Suprapubic skin (tissue), 4 donors: ENCODE results near the gene TSHZ2. TPM values are rescaled to one million over a fixed set of nuclear protein-coding genes. Genes with fewer than 3 reads are reported as not detected.
"Not testable (repeated sequence)": the region's sequence is repeated elsewhere in the genome, so short reads cannot be mapped to it uniquely, and the experiment has no call there.

Experiments
- DNase-seq, 2 donors: peaks; one replicate each; pipeline ENCODE4 v3.0.0-alpha.2; 2019; ENCODE audit warnings: low spot score in 2 of 2
- H3K27ac ChIP-seq: fragments of 200-600 bp; sonication (generic); one replicate; pipeline ENCODE4 v1.5.1; 2019
- H3K27me3 ChIP-seq: fragments of 200-600 bp; sonication (generic); one replicate; pipeline ENCODE4 v1.5.1; 2019
- H3K36me3 ChIP-seq: fragments of 200-600 bp; sonication (generic); one replicate; pipeline ENCODE4 v1.5.1; 2019
- H3K4me1 ChIP-seq: fragments of 200-600 bp; sonication (generic); one replicate; pipeline ENCODE4 v1.5.1; 2019
- H3K4me3 ChIP-seq: fragments of 200-600 bp; sonication (generic); one replicate; pipeline ENCODE4 v1.5.1; 2019; ENCODE audit warnings: mild to moderate bottlenecking
- H3K9me3 ChIP-seq: fragments of 200-600 bp; sonication (generic); one replicate; pipeline ENCODE4 v1.5.1; 2019
- EP300 ChIP-seq: sonication (generic); formaldehyde crosslinking; IDR thresholded peaks from one replicate; pipeline ENCODE4 v1.6.1; 2017; ENCODE audit warnings: antibody characterized with exemption
- POLR2A ChIP-seq, 2 donors: fragments of 450-650 bp; IDR thresholded peaks; one replicate each; pipeline ENCODE4 v1.6.1; 2017; ENCODE audit warnings: antibody characterized with exemption in 2 of 2, mild to moderate bottlenecking in 2 of 2, moderate library complexity in 2 of 2
- POLR2AphosphoS5 ChIP-seq, 3 donors: sonication (generic); formaldehyde crosslinking; IDR thresholded peaks; one replicate each; pipeline ENCODE4 v1.6.1; 2017; ENCODE audit warnings: antibody characterized with exemption in 3 of 3
- WGBS: methylation state at CpG from one replicate; pipeline ENCODE4 v1.1.5; 2018; 5-methylcytosine and 5-hydroxymethylcytosine counted together
- total RNA-seq, 4 donors: library from RNA; depleted of rRNA; stranded (reverse); fragments of >200 nt; gene quantifications; one replicate each; pipeline ENCODE4 v1.1.0, GENCODE V29; 2016
- TF ChIP-seq, protein P1 (sequence below), 2 donors: fragments of 200-600 bp in 1 of 2; fragments of 450-650 bp in 1 of 2; sonication (generic) in 1 of 2; IDR thresholded peaks; one replicate each; pipeline ENCODE4 v1.5.1; 2016 to 2019; ENCODE audit warnings: antibody characterized with exemption in 2 of 2, mild to moderate bottlenecking in 1 of 2, moderate library complexity in 1 of 2

TSHZ2 gene
- total RNA-seq, 4 donors from 2014 or later, result 10.2 to 24.7 (median 19.2) TPM

DNA sequence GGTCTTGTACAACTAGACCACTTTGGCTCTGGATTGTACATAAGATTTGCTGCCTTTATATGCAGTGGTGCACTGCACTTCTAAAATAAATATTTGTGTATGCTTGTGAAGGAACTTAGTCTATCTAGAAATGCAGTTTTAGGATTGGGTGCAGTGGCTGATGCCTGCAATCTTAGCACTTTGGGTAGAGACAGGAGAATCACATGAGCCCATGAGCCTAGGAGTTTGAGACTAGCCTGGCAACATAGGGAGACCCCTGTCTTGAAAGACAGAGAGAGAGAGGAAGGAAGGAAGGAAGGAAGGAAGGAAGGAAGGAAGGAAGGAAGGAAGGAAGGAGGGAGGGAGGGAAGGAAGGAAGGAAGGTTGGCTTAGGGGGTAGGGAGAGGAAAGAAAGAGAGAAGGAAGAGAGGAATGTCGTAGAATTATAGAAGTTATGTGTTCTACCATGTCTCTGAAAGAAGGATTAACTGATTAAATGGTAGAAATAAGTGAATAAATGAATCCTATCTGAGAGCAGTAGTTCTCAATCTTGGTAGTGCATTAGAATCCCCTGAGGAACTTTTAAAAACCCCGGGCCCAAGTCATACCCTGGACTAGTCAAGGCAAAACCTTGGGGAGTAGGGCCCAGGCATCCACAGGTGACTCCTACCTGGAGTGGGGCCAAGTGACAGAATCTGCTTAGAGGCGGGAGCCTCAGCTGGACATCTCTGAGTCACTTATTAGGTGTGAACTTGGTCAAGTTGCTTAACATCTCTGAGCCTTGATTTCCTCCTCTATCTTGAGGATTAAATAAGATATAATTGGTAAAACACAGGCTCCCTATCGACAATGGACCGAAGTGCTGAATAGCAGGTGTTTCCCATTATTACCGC lies 491.2 kb downstream of the TSHZ2 start:
- Histone ChIP-seq H3K9me3 (no peaks in the 10 kb centered on the region), H3K36me3 (no peaks in the 10 kb centered on the region), H3K4me3 (no peak overlapping the region), H3K4me1 (no peaks in the 10 kb centered on the region), H3K27ac (no peak overlapping the region), H3K27me3 (no peaks in the 10 kb centered on the region)
- DNase-seq, result no peak
- 92% methylated on average over 6 of the region's 6 CpGs for WGBS
- TF ChIP-seq POLR2A (IDR thresholded peaks at IDR 0.05) (no peak), POLR2AphosphoS5 (IDR thresholded peaks at IDR 0.05) (no peak), EP300 (no peak)
- TF ChIP-seq, protein P1, sequence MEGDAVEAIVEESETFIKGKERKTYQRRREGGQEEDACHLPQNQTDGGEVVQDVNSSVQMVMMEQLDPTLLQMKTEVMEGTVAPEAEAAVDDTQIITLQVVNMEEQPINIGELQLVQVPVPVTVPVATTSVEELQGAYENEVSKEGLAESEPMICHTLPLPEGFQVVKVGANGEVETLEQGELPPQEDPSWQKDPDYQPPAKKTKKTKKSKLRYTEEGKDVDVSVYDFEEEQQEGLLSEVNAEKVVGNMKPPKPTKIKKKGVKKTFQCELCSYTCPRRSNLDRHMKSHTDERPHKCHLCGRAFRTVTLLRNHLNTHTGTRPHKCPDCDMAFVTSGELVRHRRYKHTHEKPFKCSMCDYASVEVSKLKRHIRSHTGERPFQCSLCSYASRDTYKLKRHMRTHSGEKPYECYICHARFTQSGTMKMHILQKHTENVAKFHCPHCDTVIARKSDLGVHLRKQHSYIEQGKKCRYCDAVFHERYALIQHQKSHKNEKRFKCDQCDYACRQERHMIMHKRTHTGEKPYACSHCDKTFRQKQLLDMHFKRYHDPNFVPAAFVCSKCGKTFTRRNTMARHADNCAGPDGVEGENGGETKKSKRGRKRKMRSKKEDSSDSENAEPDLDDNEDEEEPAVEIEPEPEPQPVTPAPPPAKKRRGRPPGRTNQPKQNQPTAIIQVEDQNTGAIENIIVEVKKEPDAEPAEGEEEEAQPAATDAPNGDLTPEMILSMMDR (IDR thresholded peaks at IDR 0.05), result no peak

DNA sequence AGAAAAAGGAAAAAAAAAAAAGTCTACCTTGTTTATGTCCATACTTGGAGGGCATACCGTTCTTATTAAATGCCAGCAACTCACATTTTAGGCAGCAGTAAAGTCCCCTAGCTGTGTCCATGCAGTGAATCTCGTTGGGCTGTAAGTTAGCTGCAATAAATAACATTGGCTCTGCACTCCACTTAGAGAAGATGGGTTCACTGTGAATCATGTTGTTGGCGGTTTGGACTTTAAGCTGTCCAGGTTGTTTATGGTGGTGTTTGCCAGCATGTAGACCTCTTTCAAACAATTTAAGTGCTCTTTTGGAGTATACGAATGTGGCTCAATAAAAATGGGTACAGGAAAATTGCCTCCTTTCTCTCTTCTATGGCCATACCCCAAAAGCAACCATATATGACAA lies 494.1 kb downstream of the TSHZ2 start:
- Histone ChIP-seq H3K27me3 (no peaks in the 10 kb centered on the region), H3K4me3 (no peak overlapping the region), H3K4me1 (no peaks in the 10 kb centered on the region), H3K36me3 (no peaks in the 10 kb centered on the region), H3K27ac (no peak overlapping the region), H3K9me3 (no peaks in the 10 kb centered on the region)
- TF ChIP-seq EP300 (no peak), POLR2A (IDR thresholded peaks at IDR 0.05) (no peak), POLR2AphosphoS5 (IDR thresholded peaks at IDR 0.05) (no peak)
- TF ChIP-seq, protein P1 (IDR thresholded peaks at IDR 0.05), result no peak
- no peak for DNase-seq
- 82% methylated on average over 4 of the region's 4 CpGs for WGBS

GRCh38 chr20:53468587-53468986 lies 496.4 kb downstream of the TSHZ2 start:
- 66% methylated on average over 5 of the region's 5 CpGs for WGBS
- Histone ChIP-seq H3K27me3 (no peaks in the 10 kb centered on the region), H3K4me1 (no peaks in the 10 kb centered on the region), H3K9me3 (no peaks in the 10 kb centered on the region), H3K36me3 (no peaks in the 10 kb centered on the region), H3K27ac (no peak overlapping the region), H3K4me3 (no peak overlapping the region)
- TF ChIP-seq POLR2A (IDR thresholded peaks at IDR 0.05), result no peak
- TF ChIP-seq, protein P1 (IDR thresholded peaks at IDR 0.05), result no peak
- no peak for TF ChIP-seq POLR2AphosphoS5 (IDR thresholded peaks at IDR 0.05)
- no peak for TF ChIP-seq EP300
- DNase-seq, result no peak

DNA sequence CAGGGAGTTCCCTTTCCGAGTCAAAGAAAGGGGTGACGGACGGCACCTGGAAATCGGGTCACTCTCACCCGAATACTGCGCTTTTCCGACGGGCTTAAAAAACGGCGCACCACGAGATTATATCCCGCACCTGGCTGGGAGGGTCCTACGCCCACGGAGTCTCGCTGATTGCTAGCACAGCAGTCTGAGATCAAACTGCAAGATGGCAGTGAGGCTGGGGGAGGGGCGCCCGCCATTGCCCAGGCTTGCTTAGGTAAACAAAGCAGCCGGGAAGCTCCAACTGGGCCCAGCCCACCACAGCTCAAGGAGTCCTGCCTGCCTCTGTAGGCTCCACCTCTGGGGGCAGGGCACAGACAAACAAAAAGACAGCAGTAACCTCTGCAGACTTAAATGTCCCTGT lies 500.7 kb downstream of the TSHZ2 start:
- H3K27ac ChIP-seq, H3K4me3 ChIP-seq, H3K36me3 ChIP-seq, H3K27me3 ChIP-seq, H3K4me1 ChIP-seq, DNase-seq, H3K9me3 ChIP-seq: not testable (repeated sequence)
- WGBS, result 75% methylated on average over 4 of the region's 18 CpGs

DNA sequence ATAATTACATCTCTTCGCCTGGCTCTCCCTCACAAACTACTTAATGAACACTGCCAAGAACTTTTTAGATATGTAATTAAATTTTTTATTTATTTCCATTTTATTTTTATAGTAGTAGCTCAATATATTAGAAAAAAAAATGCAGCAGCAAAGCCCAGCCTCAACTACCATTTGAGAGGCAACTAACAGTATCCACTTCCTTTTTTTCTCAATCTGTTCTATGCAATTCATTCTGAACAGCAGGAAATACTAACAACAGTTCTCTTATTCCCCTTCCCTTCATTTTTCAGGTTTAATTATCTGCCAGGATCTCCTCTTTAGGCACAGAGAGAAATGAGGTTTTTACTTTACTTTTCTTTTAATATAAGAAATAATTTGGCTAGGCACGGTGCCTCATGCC lies 508.8 kb downstream of the TSHZ2 start:
- no peaks in the 10 kb centered on the region for H3K9me3 ChIP-seq
- WGBS, result 86% methylated on average over 2 of the region's 2 CpGs
- no peaks in the 10 kb centered on the region for H3K4me1 ChIP-seq
- H3K27ac ChIP-seq, result no peak overlapping the region
- no peak for DNase-seq
- no peaks in the 10 kb centered on the region for H3K27me3 ChIP-seq
- H3K36me3 ChIP-seq, result no peaks in the 10 kb centered on the region
- no peak overlapping the region for H3K4me3 ChIP-seq
- no peak for TF ChIP-seq POLR2A (IDR thresholded peaks at IDR 0.05)
- no peak for TF ChIP-seq EP300
- TF ChIP-seq, protein P1 (IDR thresholded peaks at IDR 0.05), result no peak
- no peak for TF ChIP-seq POLR2AphosphoS5 (IDR thresholded peaks at IDR 0.05)
